NCI-H1417 treated with DMSO at 0.1 percent for 48 hours (cell line): ENCODE results near the gene CRNKL1.

Source experiments
- DNase-seq: peaks from one replicate; lab custom pipeline; 2025; lab: John Stamatoyannopoulos, UW

Gene CRNKL1

DNA sequence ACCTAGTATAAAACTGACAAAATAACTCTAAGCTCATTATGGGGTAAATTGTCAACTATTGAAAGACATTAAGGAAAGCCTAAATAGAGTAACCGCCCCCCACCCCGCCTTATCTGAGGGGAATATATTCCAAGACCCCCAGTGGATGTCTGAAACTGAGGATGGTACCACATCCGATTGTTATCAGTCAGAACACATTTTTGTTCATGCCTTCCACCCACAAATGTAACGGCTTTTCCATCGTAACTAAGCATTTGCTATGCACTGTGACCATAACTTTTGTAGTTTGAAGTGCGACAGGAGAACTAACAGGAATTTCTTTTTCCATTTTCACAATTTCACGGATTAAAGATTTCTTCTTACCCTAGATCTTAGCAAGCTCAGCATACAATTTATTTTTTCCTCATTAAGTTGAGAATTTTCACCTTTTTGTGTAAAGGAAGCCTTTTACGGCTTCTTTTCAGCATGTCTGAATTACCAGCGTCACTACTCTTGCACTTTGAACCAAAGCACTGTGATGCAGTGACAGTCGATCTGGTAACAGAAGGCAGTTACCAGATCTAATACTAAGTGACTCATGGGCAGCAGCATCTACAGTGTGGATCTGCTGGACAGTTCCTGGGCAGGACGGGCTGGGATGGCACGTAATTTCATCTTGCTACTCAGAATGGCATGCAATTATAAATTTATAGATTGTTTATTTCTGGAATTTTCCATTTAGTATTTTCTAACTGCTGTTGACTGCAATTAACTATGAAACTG is 11.9 kb upstream of the CRNKL1 start:
- no peak for DNase-seq

DNA sequence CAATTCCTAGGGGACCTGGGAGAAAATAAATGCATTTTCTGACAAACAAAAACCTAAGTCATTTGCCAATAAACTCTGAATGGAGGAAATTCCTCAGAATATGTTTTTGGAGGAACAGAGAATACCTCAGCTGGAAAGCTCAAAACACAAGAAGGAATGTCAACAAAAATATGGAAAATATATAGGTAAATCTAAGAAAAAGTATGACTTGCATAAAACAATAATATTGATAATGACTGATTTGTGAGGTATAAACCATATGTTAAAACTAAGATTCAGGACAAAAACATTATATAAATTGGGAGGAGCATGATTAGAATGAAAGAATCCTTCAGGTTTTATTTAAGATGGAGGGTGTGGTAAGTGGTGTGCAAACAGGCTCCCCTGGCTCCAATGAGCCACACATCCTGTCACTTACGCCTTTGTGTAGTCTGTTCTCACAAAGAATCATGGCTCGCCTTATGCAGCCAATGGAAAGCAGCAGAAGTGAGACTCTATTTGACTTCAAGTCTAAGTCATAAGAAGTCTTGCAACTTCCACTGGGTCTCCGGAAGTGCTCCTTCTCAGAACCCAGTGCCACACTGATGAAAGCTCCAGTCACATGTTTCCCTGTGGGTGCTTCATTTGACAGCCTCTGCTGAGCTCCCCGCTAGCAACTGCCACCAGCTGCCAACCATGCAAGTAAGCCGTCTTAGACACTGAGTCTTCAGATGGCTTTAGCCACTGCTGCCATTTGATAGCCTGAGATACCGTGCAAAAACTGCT is 8.2 kb upstream of the CRNKL1 start:
- no peak for DNase-seq

GRCh38 chr20:20051767-20052073 is 546 bp downstream of the CRNKL1 start:
- no peak for DNase-seq

DNA sequence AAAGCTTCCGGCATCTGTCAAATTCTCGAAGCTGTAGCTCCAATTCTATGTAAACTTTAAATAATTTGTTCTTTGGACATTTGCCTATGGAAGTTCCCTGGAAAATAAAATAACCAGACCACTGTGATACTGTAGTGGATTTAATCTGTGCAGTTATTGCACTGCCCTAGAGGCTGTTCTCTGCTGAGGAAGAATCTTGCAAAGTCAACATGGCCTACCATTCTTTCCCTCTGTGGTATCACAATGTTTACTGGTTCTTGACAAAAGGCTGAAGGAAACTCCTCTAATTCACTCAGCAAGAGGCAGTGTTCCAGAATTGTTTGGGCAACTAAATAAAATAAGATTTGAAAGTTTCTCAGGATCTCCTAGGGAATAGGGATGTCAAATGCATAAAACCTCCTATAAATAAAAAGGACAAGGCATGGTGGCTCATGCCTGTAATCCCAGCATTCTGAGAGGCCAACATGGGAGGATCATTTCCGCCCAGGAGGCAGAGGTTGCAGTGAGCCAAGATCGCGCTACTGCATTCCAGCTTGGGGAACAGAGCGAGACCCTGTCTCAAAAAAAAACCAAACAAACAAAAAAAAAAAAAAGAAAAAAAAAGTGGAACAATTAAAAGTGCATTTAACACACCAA is 12.4 kb downstream of the CRNKL1 start:
- DNase-seq = no peak

DNA sequence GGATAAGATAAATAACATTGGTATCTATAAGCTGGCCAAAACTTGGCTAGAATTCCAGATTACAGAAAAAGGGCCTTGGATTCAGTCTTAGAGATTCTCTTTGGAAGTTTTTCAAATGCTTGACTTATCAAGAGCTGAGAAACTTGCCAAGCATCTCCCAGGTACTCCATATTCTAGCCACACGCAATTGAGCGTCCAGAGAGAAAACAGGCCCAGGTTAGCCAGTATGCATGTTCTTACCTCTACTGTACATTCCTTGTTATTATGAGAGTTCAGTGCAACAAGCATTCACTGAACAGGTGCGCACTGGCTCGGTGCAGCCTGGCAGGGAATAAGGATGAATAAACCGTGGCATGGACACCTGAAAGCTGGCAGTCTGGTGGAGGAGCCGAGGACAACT is 13.7 kb downstream of the CRNKL1 start:
- DNase-seq = no peak

DNA sequence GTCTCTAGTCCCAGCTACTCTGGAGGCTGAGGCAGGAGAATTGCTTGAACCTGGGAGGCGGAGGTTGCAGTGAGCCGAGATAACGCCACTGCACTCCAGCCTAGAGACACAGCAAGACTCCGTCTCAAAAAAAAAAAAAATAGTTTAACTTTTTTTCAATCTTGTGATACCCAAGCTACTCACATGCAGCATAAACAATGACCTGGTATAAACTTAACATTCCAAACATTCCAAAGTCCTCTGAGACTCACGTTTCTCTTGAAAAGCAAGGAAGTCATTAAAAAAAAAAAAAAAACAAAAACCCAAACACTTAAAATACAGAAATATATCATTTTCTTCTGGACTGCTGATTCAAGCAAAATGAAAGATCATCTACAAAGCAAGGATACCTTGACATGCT is 14.3 kb downstream of the CRNKL1 start:
- no peak for DNase-seq

- no peak for DNase-seq
Measured at GRCh38 chr20:20036756-20037155, 15.5 kb downstream of the CRNKL1 start.

DNA sequence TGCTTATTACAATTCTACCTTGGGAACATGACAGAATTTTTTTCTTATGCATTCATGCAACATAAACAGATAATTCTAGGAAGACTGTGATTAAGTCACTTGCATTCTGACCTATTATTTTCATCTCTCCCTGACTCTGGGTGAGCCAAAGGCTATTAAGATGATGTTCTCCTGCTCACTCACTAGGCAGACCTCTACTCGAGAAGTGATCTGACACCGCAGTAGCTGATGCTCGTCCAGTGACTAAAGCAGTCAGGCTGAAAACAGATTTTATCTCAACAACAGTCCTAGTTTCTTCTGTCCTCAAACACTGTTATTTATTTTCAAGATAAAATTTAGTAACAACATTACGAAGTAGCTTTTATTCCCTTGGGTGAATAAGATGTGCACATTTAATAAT is 17.8 kb downstream of the CRNKL1 start:
- DNase-seq = no peak

- no peak for DNase-seq
Measured at GRCh38 chr20:20031790-20032189, 20.5 kb downstream of the CRNKL1 start.

- DNase-seq = no peak
Measured at GRCh38 chr20:20027284-20027683, 25.0 kb downstream of the CRNKL1 start.

- no peak for DNase-seq
Measured at GRCh38 chr20:20024942-20025341, 27.3 kb downstream of the CRNKL1 start.

GRCh38 chr20:20023395-20023794 is 28.9 kb downstream of the CRNKL1 start:
- DNase-seq = no peak

DNA sequence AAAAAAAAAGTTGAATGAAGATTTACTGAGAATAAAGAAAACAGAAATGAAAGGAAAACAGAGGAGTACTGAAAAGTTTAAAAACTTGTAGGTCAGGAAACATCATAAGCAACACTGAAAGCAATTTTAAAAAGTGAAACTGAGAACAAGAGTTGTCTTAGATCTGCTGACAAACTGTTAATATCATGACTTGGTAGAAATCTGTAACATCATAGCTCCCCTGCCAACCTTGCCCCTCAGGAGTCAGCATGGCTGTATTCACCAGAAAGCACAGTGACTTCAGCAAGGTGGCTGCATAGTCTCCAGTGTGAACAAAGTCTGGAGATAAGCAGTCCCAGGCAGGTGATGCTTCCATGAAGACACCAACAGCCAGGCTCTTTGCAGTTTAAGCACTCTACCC is 29.8 kb downstream of the CRNKL1 start:
- no peak for DNase-seq

GRCh38 chr20:20021835-20022234 is 30.4 kb downstream of the CRNKL1 start:
- DNase-seq = no peak

- DNase-seq = no peak
Measured at GRCh38 chr20:20020908-20021307, 31.4 kb downstream of the CRNKL1 start.

DNA sequence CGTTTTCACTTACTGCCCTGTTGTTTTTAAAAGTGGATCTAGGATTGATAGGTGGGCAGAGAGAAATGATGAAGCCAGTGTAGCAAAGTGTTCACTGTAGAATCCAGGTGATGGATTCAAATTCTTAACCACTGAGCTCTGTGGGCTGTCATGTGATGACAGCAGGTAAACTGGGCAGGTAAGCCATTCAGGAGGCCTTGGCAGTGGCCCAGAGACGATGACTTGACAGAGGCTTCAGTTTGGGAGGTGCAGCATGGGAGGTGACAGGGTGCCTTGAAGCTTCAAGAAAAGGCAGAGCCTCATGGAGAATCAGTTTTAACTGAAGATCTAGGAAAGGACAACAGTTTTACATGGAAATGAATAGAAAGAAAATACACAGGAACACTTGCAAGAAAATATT is 33.1 kb downstream of the CRNKL1 start:
- DNase-seq = no peak

DNA sequence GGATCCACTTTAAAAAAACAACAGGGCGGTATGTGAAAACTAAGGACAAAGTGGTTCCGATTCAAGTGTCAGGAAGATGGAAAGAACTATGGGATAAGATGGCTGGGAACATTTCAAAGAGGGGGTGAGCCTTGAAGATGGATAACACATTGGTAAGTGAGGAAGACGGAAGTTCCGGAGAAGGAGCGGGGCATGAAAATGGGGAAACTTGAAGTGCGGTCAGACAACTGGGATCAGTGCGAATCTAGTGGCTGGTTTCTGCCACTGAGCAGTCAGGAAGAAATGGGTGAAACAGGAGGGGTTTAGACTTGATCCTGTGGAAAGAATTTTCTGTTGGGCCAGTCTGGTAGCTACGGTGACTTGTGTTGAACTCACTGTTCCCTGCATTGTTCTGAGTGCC is 33.9 kb downstream of the CRNKL1 start:
- no peak for DNase-seq

GRCh38 chr20:20017844-20018185 is 34.5 kb downstream of the CRNKL1 start:
- DNase-seq = no peak

DNA sequence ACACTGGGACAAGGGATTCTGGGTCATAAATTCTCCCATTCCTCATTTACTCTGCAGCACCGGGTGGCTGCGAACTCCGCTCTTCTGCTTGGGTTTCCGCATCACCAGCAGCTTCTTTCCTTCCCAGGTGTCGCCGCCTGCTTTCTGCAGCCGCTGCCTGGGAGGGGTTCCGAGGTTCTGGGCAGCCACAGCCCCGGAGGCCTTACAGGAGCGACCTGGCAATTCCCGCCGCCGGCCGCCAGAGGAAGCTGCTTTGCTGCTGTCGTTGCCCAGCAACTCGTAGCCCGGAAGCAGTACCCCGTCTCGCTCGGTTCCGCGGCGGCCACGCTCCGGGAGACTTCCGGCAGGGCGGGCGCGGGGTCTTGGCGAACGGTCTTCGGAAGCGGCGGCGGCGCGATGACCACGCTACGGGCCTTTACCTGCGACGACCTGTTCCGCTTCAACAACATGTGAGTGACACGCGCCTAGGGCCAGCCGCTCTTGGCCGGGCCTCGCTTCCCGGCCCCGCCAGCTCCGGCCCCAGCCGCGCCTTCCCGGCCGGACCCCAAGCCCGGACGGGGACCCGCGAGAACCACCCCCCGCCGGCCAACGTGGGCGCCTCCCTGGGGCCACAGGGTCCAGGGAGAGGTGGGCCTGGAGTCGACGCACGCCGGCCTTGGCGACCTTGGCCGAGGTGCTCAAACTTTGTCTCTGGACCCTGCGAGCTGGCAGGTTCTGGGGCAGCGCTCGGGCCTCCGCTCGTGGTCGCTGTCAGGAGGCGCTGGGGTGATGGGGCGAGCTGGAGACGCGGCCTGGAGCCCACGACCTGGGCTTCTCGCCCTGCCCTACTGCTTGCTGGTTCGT is 35.0 kb downstream of the CRNKL1 start, which contains the start of gene NAA20:
Gene NAA20 (plus strand): TSS at position 362 of the 843 bp plus-strand sequence. CDS start 35 bp downstream, at position 397.
- DNase-seq = peak; percentile 77

- no peak for DNase-seq
Measured at GRCh38 chr20:20014659-20015058, 37.6 kb downstream of the CRNKL1 start.

DNA sequence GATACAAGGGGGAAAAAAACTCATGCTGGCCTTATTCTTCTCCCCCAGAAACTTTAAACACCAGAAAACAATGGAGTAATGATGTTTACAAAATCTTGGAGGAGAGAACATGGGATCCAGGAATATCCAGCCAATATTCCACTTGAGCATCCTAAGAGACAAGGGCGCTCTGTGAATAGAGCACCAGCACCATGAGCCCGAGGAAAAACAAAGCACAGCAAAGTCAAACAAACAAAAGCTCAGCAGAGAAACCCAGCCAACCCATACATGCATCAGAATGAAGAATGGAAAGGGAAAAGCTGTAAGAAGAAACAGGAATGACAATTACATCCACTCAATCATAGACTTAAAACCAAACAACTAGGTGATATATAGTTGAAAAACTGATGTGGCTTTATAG is 39.7 kb downstream of the CRNKL1 start:
- DNase-seq = no peak
